Skin epidermis (tissue), 12 donors: ENCODE measurements around the gene FGF9.

ENCODE experiments used
- H3K27ac ChIP-seq, 21 experiments: fragments of 200-600 bp; sonication (generic) in 11 of 21; one replicate each; pipeline ENCODE4 v1.5.0; 2020; ENCODE audit warnings: mild to moderate bottlenecking in 3 of 21, inconsistent platforms in 2 of 21, moderate library complexity in 2 of 21
- H3K4me3 ChIP-seq, 7 experiments: fragments of 200-600 bp; sonication (generic) in 2 of 7; one replicate each; pipeline ENCODE4 v1.5.0; 2020; ENCODE audit warnings: inconsistent platforms in 2 of 7, mild to moderate bottlenecking in 2 of 7, moderate library complexity in 1 of 7

The FGF9 gene

DNA sequence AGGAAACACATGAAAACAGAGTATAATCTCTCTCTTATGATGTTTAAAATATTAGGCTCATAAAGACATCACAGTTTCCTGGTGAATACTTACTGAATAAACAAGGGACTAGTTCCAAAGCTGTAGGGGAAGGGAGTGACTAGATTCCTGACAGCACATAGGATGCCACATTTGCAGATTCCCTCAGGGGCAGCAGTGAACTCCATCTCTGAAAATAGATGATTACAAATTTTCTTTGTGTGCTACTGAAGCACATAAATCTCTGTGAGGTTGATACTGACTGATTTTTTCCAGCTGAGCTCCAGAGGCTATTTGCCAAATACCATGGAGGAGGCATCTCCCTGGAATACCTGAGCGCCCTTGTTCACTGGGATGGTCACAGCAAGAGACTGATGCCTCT is 77.3 kb downstream of the FGF9 start:
- H3K27ac ChIP-seq, result no peak overlapping the region
- H3K4me3 ChIP-seq, result no peak overlapping the region

DNA sequence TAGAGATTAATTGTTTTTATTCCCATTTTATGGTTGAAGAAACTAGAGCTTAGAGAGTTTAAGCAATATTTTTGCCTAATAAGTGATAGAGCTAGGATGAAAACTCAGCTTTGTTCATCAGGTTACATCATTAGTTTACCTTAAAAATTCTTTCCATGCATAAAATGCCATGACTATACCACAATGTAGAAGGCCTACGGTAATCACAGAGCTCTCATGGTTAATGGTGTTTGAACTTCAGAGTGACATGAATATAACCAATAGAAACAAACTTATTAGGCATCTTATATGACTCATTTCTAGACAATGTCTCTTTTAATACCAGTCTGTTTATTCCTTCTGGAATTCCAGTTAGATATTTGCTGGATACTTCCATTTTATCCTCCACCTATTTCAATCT is 78.5 kb downstream of the FGF9 start:
- Histone ChIP-seq H3K27ac (no peak overlapping the region), H3K4me3 (no peak overlapping the region)

DNA sequence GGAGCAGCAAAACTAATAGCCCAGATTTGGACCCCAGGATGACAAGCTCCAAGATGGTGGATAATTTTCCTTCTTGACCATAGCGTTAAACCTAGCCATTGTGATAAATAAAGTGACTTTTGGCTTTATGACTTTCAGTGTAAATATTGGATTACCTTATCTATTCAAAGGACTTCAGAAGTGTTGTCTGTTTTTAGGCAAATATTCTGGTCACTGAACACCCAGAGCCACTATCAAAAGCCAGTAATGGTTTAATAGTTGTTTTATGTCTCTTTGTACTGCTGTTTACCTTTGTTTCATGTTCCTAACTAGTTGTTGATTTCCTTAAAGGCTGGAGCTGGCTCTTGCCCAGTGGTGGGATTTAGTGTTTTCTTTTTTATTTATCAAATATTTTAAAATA is 81.6 kb downstream of the FGF9 start:
- no peak overlapping the region for H3K27ac ChIP-seq
- no peak overlapping the region for H3K4me3 ChIP-seq

DNA sequence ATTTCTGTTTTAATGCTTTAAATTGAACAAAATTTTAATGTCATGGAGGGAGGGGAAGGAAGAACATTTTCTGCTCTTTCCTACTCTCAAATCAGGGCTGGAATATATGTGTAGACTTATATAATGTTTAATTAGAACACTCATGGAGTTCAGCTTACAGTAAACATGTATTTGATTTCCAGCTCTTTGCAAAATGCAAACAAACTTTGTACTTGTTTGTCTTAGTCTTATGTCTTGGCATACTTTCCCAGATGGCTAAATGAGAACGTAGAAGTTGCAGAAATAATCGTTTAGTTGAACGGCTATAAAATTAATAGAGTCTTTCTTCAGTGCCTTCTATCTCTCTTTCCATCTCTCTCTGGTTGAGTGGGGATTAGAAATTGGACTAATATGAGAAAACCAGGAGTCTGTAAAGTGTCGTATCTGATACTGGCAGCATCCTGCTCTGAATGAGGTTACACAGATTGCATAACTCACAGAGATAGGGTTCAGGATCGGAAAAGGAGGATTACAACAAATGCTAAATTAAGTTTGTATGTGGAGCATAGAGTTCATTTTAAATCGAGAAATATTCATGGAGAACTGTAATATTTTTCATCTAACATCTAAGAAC is 82.3 kb downstream of the FGF9 start:
- Histone ChIP-seq H3K27ac (no peak overlapping the region), H3K4me3 (no peak overlapping the region)
